Rectal smooth muscle tissue (tissue), 1 donor: ENCODE data around the gene AGMO.
"Not testable (repeated sequence)": the region's sequence is repeated elsewhere in the genome, so short reads cannot be mapped to it uniquely, and the experiment has no call there.

ENCODE experiments used
- H3K27ac ChIP-seq: one replicate; pipeline ENCODE4 v1.7.0; 2013; ENCODE audit warnings: low read depth, low read length, inconsistent platforms
- H3K27me3 ChIP-seq: one replicate; pipeline ENCODE4 v1.7.0; 2013; ENCODE audit warnings: low read length; ENCODE audit not compliant: control insufficient read depth, insufficient read depth
- H3K36me3 ChIP-seq: one replicate; pipeline ENCODE4 v1.7.0; 2013; ENCODE audit warnings: low read length; ENCODE audit not compliant: control insufficient read depth, insufficient read depth
- H3K4me1 ChIP-seq: one replicate; pipeline ENCODE4 v1.7.0; 2013; ENCODE audit warnings: low read length; ENCODE audit not compliant: control insufficient read depth, insufficient read depth
- H3K4me3 ChIP-seq: one replicate; pipeline ENCODE4 v1.7.0; 2013; ENCODE audit warnings: low read length
- H3K9ac ChIP-seq: one replicate; pipeline ENCODE4 v1.7.0; 2013; ENCODE audit warnings: low read length

AGMO gene

GRCh38 chr7:15309872-15310271, 251.9 kb downstream of the AGMO start:
- no peak overlapping the region for H3K4me3 ChIP-seq
- no peak overlapping the region for H3K9ac ChIP-seq
- no peak overlapping the region for H3K27ac ChIP-seq
- no peaks in the 10 kb centered on the region for H3K27me3 ChIP-seq
- no peaks in the 10 kb centered on the region for H3K4me1 ChIP-seq
- H3K36me3 ChIP-seq = no peaks in the 10 kb centered on the region

DNA sequence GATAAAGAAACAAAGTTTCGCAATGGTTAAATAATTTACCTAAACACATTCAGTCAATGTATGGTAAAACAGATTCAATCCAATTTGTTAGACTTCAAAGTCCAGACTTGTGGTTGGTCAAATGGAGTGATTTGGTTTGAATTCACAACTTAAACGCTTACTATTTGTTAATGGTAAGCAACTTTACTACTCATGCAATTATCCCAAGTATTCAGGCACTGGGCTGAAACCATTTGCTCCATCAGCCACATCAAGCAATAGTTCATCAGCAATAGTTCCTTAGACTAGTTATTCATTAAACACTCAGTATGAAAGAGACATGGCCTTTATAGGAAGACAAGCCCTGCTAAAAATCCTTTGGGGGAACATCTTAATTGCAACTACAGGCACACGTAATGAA, 253.0 kb downstream of the AGMO start:
- H3K36me3 ChIP-seq = no peaks in the 10 kb centered on the region
- H3K4me1 ChIP-seq = no peaks in the 10 kb centered on the region
- no peak overlapping the region for H3K27ac ChIP-seq
- H3K4me3 ChIP-seq = no peak overlapping the region
- H3K9ac ChIP-seq = no peak overlapping the region
- no peaks in the 10 kb centered on the region for H3K27me3 ChIP-seq

DNA sequence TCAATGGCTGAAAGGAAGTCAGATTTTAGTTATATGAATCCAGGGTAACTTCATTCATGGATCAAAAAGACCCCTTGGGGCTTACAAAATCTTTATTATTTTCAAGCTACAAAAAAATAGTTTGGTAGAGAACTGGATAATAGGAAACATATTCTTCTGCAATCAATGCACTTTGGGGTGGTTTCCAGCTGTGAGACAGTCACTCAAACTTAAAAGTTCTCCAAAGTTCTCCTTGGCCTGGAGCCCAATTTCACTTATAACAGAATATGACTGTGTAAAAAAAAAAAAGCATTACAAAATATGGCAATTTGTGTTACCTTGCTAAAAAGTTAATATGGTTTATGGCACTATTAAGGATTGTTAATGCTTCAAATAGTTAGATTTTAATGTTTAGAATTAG, 255.5 kb downstream of the AGMO start:
- H3K4me1 ChIP-seq = no peaks in the 10 kb centered on the region
- no peak overlapping the region for H3K4me3 ChIP-seq
- no peaks in the 10 kb centered on the region for H3K27me3 ChIP-seq
- no peaks in the 10 kb centered on the region for H3K36me3 ChIP-seq
- no peak overlapping the region for H3K27ac ChIP-seq
- no peak overlapping the region for H3K9ac ChIP-seq

DNA sequence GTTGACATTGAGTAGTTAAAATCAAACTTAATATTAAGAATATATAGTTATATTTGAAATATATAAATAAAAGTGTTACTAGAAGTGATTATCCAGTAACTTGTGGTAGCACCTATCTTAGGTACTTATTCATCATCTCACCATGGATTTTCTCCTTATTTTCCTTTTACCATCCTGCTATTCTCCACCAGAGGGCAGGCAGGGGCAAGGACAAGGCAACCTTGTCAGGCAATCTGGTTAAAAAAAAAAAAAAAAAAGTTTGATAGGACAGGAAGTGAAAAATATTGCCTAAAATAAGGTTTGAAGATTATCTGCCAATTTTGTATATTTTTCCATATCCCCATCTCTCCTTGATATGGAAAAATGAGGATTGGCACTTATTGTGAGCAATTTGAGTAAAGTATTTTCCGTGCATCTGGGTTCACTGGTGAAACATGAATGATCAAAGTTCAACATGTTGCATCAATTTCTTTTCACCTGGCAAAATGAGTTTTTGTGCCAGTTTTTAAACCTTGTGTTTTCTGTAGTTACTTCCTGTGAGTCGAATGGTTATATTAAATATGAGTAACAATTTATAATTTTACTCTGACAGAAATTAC, 256.7 kb downstream of the AGMO start:
- Histone ChIP-seq H3K36me3 (no peaks in the 10 kb centered on the region), H3K9ac (no peak overlapping the region), H3K4me1 (no peaks in the 10 kb centered on the region), H3K27ac (no peak overlapping the region), H3K27me3 (no peaks in the 10 kb centered on the region), H3K4me3 (no peak overlapping the region)

DNA sequence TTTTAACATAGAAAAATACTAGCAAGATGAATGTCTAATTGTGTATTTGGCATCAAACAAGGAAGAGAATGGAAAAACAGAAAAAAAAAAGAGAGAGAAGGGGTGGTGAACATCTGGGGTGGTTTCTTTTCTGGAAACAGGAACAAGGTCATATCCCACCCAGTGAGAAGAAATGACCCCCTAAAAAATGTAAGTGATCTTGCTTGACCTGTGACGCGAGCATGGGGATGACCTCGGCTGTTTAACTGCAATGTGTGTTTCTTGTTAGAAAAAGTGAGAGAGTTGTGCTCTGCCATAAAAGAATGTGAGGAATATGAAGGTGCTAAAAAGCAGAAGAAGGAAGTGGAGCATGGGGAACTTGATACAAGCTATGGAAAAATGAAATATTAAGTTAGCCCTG, 258.5 kb downstream of the AGMO start:
- Histone ChIP-seq H3K36me3 (no peaks in the 10 kb centered on the region), H3K4me1 (no peaks in the 10 kb centered on the region), H3K9ac (no peak overlapping the region), H3K27me3 (no peaks in the 10 kb centered on the region), H3K27ac (no peak overlapping the region), H3K4me3 (no peak overlapping the region)

GRCh38 chr7:15300986-15301385, 260.8 kb downstream of the AGMO start:
- not testable (repeated sequence) for H3K9ac ChIP-seq, H3K27ac ChIP-seq, H3K27me3 ChIP-seq, H3K4me1 ChIP-seq, H3K4me3 ChIP-seq, H3K36me3 ChIP-seq

DNA sequence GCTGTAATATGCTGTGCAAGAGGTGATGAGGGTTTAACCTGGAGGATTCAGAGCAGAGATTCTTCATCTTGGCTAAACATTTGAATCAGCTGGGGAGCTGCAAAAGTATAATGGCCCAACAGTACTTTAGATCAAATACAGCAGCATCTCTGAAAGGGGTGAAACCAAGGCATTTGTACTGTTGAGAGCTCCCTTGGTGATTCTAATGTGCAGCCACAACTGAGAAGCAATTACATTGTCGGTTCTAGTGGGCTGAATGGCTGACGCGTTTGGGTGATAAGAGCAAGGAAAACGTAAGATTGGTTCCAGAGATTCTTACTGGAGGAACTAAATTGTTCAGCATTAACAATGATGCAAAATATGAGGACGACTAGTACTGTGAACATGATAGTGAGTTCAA, 269.7 kb downstream of the AGMO start:
- H3K27me3 ChIP-seq = no peaks in the 10 kb centered on the region
- no peaks in the 10 kb centered on the region for H3K36me3 ChIP-seq
- no peak overlapping the region for H3K27ac ChIP-seq
- H3K4me1 ChIP-seq = no peaks in the 10 kb centered on the region
- no peak overlapping the region for H3K9ac ChIP-seq
- H3K4me3 ChIP-seq = no peak overlapping the region

DNA sequence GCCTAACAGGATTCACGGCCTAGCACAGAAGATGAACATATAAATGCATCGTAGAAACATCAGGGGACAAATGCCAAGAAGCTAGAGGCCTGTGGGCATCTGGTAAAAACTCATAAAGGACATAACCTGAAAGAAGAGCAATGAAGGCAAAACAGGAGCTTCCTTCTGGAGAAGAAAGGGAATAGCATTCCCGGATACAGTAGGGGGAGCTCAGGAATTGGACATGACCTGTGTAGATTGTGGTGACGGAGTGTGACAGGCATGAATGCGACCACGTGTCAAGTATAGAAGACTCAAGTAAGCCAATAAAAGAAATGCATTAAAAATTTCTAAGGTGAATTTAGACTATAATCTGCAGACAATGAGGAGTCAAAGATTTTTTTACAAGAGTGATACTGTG, 270.1 kb downstream of the AGMO start:
- no peak overlapping the region for H3K4me3 ChIP-seq
- H3K27ac ChIP-seq = no peak overlapping the region
- no peaks in the 10 kb centered on the region for H3K36me3 ChIP-seq
- H3K4me1 ChIP-seq = no peaks in the 10 kb centered on the region
- no peaks in the 10 kb centered on the region for H3K27me3 ChIP-seq
- no peak overlapping the region for H3K9ac ChIP-seq

DNA sequence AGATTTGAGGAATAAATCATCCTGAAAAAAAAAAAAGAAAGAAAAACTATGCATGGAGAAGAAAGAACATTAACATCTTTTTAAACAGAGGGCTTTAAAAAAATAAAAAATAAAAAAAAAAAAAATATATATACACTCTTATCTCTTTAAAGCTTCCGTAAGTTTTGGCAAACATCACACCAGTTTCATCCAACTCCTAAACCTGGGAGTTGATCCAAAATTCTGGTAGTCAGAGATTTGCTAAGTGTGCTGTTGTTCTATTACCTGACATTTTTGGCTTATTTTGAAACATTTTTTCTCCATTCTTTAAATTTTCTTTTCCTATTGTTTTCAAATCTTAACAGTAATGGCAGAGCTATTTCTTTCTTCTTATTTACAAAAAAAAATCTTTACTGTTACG, 273.1 kb downstream of the AGMO start:
- H3K4me1 ChIP-seq = no peaks in the 10 kb centered on the region
- H3K27ac ChIP-seq = no peak overlapping the region
- H3K9ac ChIP-seq = no peak overlapping the region
- H3K36me3 ChIP-seq = no peaks in the 10 kb centered on the region
- no peaks in the 10 kb centered on the region for H3K27me3 ChIP-seq
- H3K4me3 ChIP-seq = no peak overlapping the region

GRCh38 chr7:15284396-15284795, 277.4 kb downstream of the AGMO start:
- Histone ChIP-seq H3K27ac (no peak overlapping the region), H3K36me3 (no peaks in the 10 kb centered on the region), H3K9ac (no peak overlapping the region), H3K27me3 (no peaks in the 10 kb centered on the region), H3K4me3 (no peak overlapping the region), H3K4me1 (no peaks in the 10 kb centered on the region)

DNA sequence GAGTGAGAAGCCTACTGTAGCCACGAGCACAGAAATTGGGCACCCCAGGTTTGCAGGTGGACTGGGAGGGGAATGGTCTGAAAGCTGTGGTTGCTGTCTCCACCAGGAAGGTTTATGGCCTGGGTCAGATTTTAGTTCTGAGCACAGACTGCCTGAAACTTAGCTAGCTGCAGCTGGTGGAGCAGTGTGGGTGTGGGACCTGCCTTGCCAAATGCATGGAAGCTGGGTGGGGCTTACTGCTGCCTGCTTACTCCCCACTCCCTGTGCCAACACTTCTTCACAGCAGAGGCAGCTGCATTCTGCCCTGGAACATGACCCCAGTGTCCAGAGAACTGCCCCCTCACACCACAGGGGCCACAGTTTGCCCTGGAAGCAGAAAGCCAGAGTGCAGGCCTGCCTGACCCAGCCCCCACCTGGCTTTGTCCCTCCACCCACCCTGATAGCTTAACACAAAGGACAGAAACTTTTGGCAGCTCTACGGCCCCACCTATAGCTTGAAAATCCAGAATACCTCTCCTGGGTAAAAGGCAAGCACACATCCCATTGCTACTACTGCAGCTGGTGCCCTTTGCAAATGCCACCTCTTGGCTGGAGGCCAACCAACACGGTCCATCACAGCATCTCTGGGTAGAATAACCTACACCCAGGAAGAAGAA, 281.6 kb downstream of the AGMO start:
- no peaks in the 10 kb centered on the region for H3K27me3 ChIP-seq
- H3K9ac ChIP-seq = no peak overlapping the region
- no peaks in the 10 kb centered on the region for H3K4me1 ChIP-seq
- H3K4me3 ChIP-seq = no peak overlapping the region
- H3K27ac ChIP-seq = no peak overlapping the region
- no peaks in the 10 kb centered on the region for H3K36me3 ChIP-seq

DNA sequence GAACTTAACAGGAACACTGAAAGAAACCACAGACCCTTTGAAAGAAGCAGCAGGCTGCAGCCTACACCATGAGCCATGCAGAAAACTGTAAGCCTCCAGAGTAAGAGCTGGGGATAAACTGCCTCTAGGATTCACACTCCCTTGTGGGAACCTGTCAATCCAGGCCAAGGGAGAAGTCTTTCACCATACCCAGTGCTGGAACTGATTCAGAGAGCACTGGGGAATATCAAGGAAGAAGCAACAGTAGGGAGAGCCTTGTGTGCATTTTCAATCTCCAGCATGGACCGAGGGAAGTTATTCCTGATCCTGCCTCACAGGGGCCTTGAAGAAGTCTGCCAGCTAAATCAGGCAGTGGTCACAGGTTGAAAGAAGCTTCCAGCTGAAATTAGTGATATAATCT, 282.2 kb downstream of the AGMO start:
- H3K27me3 ChIP-seq = no peaks in the 10 kb centered on the region
- H3K4me1 ChIP-seq = no peaks in the 10 kb centered on the region
- H3K27ac ChIP-seq = no peak overlapping the region
- no peak overlapping the region for H3K9ac ChIP-seq
- no peaks in the 10 kb centered on the region for H3K36me3 ChIP-seq
- no peak overlapping the region for H3K4me3 ChIP-seq

- Histone ChIP-seq H3K9ac (no peak overlapping the region), H3K4me3 (no peak overlapping the region), H3K27ac (no peak overlapping the region), H3K27me3 (no peaks in the 10 kb centered on the region), H3K4me1 (no peaks in the 10 kb centered on the region), H3K36me3 (no peaks in the 10 kb centered on the region)
Measured at GRCh38 chr7:15257689-15258088, 304.1 kb downstream of the AGMO start.
